GM18951 (cell line): ENCODE results near the gene IFT27.

Experiments
- POLR2A ChIP-seq: IDR thresholded peaks from 4 replicates; pipeline ENCODE4 v1.6.1; 2011; ENCODE audit warnings: mild to moderate bottlenecking; ENCODE audit not compliant: insufficient read length, insufficient read depth; ENCODE audit errors: extremely low read depth
- in situ Hi-C: fragments of 300-500 bp; cut with MboI; formaldehyde crosslinking; loops from one replicate; pipeline ENCODE4 v1.12.0; 2022; ENCODE audit warnings: low sequenced_read_pairs, mixed read lengths, inconsistent platforms; ENCODE audit not compliant: unreplicated experiment

Gene IFT27

GRCh38 chr22:36781656-36782627 is 6.0 kb upstream of the IFT27 start:
- in situ Hi-C loops: no loop called here
- TF ChIP-seq POLR2A: no peak

GRCh38 chr22:36778020-36778419 is 2.1 kb upstream of the IFT27 start:
- in situ Hi-C loops: loop anchor here (10.0 kb wide), 1 partner anchor 207 kb away; no protein-coding TSS in a partner anchor
- TF ChIP-seq POLR2A: no peak

GRCh38 chr22:36776722-36777121 is 803 bp upstream of the IFT27 start:
- in situ Hi-C loops: loop anchor here (10.0 kb wide), 1 partner anchor 208 kb away; no protein-coding TSS in a partner anchor

GRCh38 chr22:36775586-36775963 is 344 bp downstream of the IFT27 start:
- in situ Hi-C loops: loop anchor here (10.0 kb wide), 1 partner anchor 209 kb away; no protein-coding TSS in a partner anchor
- TF ChIP-seq POLR2A: no peak

More at GRCh38 chr22:36776722-36777121, 803 bp upstream of the IFT27 start:
- no peak for TF ChIP-seq POLR2A

- no peak for TF ChIP-seq POLR2A
- in situ Hi-C loops: loop anchor here (10.0 kb wide), 1 partner anchor 211 kb away; no protein-coding TSS in a partner anchor
Observed at GRCh38 chr22:36773935-36774334, 2.0 kb downstream of the IFT27 start.

- no peak for TF ChIP-seq POLR2A
- in situ Hi-C loops: loop anchor here (10.0 kb wide), 1 partner anchor 212 kb away; no protein-coding TSS in a partner anchor
Observed at GRCh38 chr22:36772451-36772850, 3.5 kb downstream of the IFT27 start.

- in situ Hi-C loops: loop anchor here (10.0 kb wide), 1 partner anchor 213 kb away; no protein-coding TSS in a partner anchor
- no peak for TF ChIP-seq POLR2A
Observed at GRCh38 chr22:36771356-36772063, 4.4 kb downstream of the IFT27 start.

- TF ChIP-seq POLR2A: no peak
- in situ Hi-C loops: loop anchor here (10.0 kb wide), 1 partner anchor 214 kb away; no protein-coding TSS in a partner anchor
Observed at GRCh38 chr22:36770513-36771231, 5.2 kb downstream of the IFT27 start.

GRCh38 chr22:36769541-36770512 is 6.1 kb downstream of the IFT27 start:
- in situ Hi-C loops: loop anchor here (10.0 kb wide), 1 partner anchor 215 kb away; no protein-coding TSS in a partner anchor
- TF ChIP-seq POLR2A: no peak

GRCh38 chr22:36768616-36769015 is 7.3 kb downstream of the IFT27 start:
- in situ Hi-C loops: no loop called here
- no peak for TF ChIP-seq POLR2A

- TF ChIP-seq POLR2A: no peak
- in situ Hi-C loops: no loop called here
Observed at GRCh38 chr22:36768141-36768540, 7.8 kb downstream of the IFT27 start.
